Right cardiac atrium (tissue), 5 donors: ENCODE data around the gene GLRB. TPM values are rescaled to one million over a fixed set of nuclear protein-coding genes. Genes with fewer than 3 reads are reported as not detected.

Experiments
- ATAC-seq, 2 donors: fragments of 200-7000 bp; cut with Tn5 transposase; one replicate each; pipeline versions ENCODE4 v1.8.0 to v1.9.1; 2020; ENCODE audit warnings: moderate library complexity in 2 of 2, mild to moderate bottlenecking in 1 of 2
- DNase-seq, 3 donors: peaks; one replicate each; pipeline ENCODE4 v3.0.0-alpha.2; 2020
- H3K27ac ChIP-seq: one replicate; pipeline ENCODE4 v1.5.1; 2013; ENCODE audit warnings: mild to moderate bottlenecking, low read length, control low read depth, moderate library complexity
- H3K27me3 ChIP-seq: one replicate; pipeline ENCODE4 v1.6.1; 2013; ENCODE audit not compliant: control insufficient read depth, insufficient read depth
- H3K4me1 ChIP-seq: one replicate; pipeline ENCODE4 v1.6.1; 2013; ENCODE audit warnings: low read length; ENCODE audit not compliant: control insufficient read depth, insufficient read depth
- H3K4me3 ChIP-seq: one replicate; pipeline ENCODE4 v1.5.1; 2013; ENCODE audit warnings: low read length, control low read depth
- H3K9me3 ChIP-seq: one replicate; pipeline ENCODE4 v1.6.1; 2013; ENCODE audit warnings: low read length; ENCODE audit not compliant: control insufficient read depth
- WGBS: extraction: QIAGEN DNeasy Blood & Tissue Kit; methylation state at CpG from one replicate; pipeline ENCODE4 v1.1.7; 2013; 5-methylcytosine and 5-hydroxymethylcytosine counted together
- intact Hi-C, 4 donors: fragments of 100-400 bp; cut with DNase I; formaldehyde crosslinking; loops; one replicate each; pipeline versions ENCODE4 v1.11.0 to v1.14.0; 2022 to 2023
- polyA plus RNA-seq: library from polyadenylated mRNA; stranded (reverse); fragments of 200-250 nt; gene quantifications from one replicate; pipeline ENCODE4 v1.2.3, GENCODE V29; 2013
- total RNA-seq, 4 donors: library from RNA; stranded (reverse); fragmentation: NEBNext Ultra II Directional; extraction: Animal tissue kit (Norgen Biotek cat#: 25700); gene quantifications; one replicate each; pipeline ENCODE4 v1.2.1, GENCODE V29; 2021
- donor health status: healthy with polysubstance abuse.
- donor health status: DM: no; HTN: yes; CAD: no.
- donor health status: DM: no; HTN: no; CAD: no.
- donor health status: DM: no; HTN: yes; CAD: no; lungs with severe emphysema.
- donor health status: DM: yes; HTN: yes; CAD: no.

GLRB gene
- total and polyA plus RNA-seq, 5 donors = 8.4 to 16.9 (median 15.0) TPM

DNA sequence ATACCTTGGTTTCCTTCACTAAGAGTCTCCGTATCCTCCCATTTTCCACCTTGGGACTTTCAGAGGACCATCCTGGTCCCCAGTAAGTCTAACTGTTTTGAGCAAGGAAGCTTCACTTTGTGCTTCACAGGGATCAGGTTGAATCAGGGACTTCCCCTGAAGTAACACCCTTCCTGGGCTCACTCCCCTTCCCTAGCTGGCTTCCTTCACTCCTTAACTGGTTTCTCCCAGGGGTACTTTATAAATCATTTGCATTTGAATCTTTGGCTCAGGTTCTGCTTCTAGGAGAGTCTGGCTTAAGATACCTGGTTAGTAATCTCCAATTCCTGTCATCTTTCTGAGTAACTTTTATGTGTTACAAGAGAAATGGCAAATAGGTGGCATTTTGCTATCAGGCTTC, 120.1 kb downstream of the GLRB start:
- ATAC-seq = no peak
- WGBS = 91% methylated on average over 1 of the region's 1 CpG
- intact Hi-C loops = no loop called here
- Histone ChIP-seq H3K4me3 (no peak overlapping the region), H3K4me1 (no peaks in the 10 kb centered on the region), H3K27ac (no peak overlapping the region), H3K9me3 (no peaks in the 10 kb centered on the region), H3K27me3 (no peaks in the 10 kb centered on the region)
- DNase-seq = no peak

DNA sequence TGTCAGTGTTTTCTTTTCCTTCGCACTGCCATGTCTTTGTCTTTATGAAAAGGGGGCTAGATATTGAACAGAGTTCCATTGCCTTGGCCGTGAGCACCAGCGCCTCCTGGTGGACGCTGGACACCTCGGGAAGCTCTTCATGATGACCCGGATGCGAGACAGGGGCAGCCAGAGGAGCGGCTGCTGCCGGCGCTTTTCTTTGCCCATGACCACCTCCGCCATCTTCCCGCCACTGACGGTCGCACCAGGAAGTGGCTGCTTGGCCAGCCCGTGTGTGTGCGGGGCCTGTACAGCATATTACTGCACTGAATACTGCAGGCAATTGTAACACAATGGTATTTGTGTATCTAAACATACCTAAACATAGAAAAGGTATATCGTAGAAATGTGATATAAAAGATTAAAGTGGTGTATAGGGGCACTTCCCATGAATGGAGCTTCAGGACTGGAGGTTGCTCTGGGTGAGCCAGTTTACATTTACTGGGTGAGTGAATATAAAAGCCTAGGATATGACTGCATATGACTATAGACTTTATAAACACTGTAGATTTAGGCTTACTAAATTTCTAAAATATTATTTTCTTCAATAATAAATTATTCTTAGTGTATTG, 128.8 kb downstream of the GLRB start:
- intact Hi-C loops = no loop called here
- no peak for ATAC-seq
- no peak overlapping the region for H3K4me3 ChIP-seq
- no peaks in the 10 kb centered on the region for H3K27me3 ChIP-seq
- peak in 2 of 3 donors; percentile 45 to 72 for DNase-seq
- WGBS = 78% methylated on average over 17 of the region's 17 CpGs
- no peaks in the 10 kb centered on the region for H3K9me3 ChIP-seq
- no peak overlapping the region for H3K27ac ChIP-seq
- H3K4me1 ChIP-seq = no peaks in the 10 kb centered on the region

- Histone ChIP-seq H3K4me1 (peaks cover 2% of the 10 kb centered on the region), H3K4me3 (no peak overlapping the region), H3K27me3 (no peaks in the 10 kb centered on the region), H3K9me3 (no peaks in the 10 kb centered on the region), H3K27ac (no peak overlapping the region)
- WGBS = 21% methylated on average over 3 of the region's 3 CpGs
- DNase-seq (no peak), ATAC-seq (no peak)
- intact Hi-C loops = no loop called here
These were observed 141.8 kb downstream of the GLRB start for GRCh38 chr4:157217708-157218107.

- peak overlapping the region; percentile 38 for H3K4me3 ChIP-seq
- no peak overlapping the region for H3K27ac ChIP-seq
- 18% methylated on average over 16 of the region's 16 CpGs for WGBS
- DNase-seq (no peak), ATAC-seq (no peak)
- intact Hi-C loops = no loop called here
- peaks cover 2% of the 10 kb centered on the region for H3K4me1 ChIP-seq
- no peaks in the 10 kb centered on the region for H3K9me3 ChIP-seq
- H3K27me3 ChIP-seq = no peaks in the 10 kb centered on the region
These were observed 143.9 kb downstream of the GLRB start for GRCh38 chr4:157219711-157220370.

- Histone ChIP-seq H3K9me3 (no peaks in the 10 kb centered on the region), H3K27ac (no peak within 1 kb of the TSS), H3K4me3 (peak within 1 kb of the TSS; percentile 38), H3K4me1 (peaks cover 2% of the 10 kb centered on the region), H3K27me3 (no peaks in the 10 kb centered on the region)
- 3% methylated on average over 57 of the region's 57 CpGs for WGBS
- DNase-seq (peak; percentile 40 to 84 (median 79)), ATAC-seq (peak; percentile 81 to 83)
- intact Hi-C loops = no loop called here
These were observed 144.5 kb downstream of the GLRB start, which contains the start of gene GRIA2 for GRCh38 chr4:157220371-157220881. Gene GRIA2 (plus strand): TSS chr4:157220728. CDS start chr4:157221043, 315 bp downstream.

DNA sequence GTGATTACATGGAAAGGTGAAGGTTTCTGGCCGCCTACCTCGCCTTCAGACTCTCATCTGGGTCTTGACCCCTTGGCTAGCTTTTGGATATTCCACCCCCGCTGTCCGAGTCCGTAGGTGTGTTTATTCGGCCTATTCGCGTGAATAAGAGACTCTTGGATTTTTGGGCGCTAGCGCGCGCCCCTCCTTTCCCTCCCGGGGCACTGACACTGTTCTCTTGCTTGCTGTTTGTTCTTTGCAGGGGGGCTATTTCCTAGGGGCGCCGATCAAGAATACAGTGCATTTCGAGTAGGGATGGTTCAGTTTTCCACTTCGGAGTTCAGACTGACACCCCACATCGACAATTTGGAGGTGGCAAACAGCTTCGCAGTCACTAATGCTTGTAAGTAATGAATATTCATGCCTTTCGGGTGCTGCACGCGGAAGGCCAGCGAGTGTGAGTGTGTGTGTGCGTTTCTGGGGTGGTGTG, 145.5 kb downstream of the GLRB start:
- intact Hi-C loops = no loop called here
- ATAC-seq (no peak), DNase-seq (no peak)
- no peaks in the 10 kb centered on the region for H3K9me3 ChIP-seq
- H3K27me3 ChIP-seq = no peaks in the 10 kb centered on the region
- peaks cover 2% of the 10 kb centered on the region for H3K4me1 ChIP-seq
- no peak overlapping the region for H3K4me3 ChIP-seq
- WGBS = 4% methylated on average over 24 of the region's 24 CpGs
- no peak overlapping the region for H3K27ac ChIP-seq

Other genes starting within 250 kb of the GLRB start
- gene PDGFC, start 104.4 kb upstream of the GLRB start, total RNA-seq = 10 to 100 TPM; 13.6 to 17.9 (median 16.0) TPM
- gene PDGFC, start 104.4 kb upstream of the GLRB start, polyA plus RNA-seq = 6.5 TPM
- gene GRIA2, start 144.6 kb downstream of the GLRB start, total RNA-seq = not detected
- 0.09 TPM for gene GRIA2, start 144.6 kb downstream of the GLRB start, polyA plus RNA-seq